GM21737 (cell line): ENCODE measurements around the gene IFI44L.

ENCODE experiments used
- ATAC-seq: cut with Tn5 transposase; IDR thresholded peaks from one replicate; pipeline ENCODE4 v1.9.1; 2021; ENCODE audit warnings: mild to moderate bottlenecking, moderate library complexity; ENCODE audit not compliant: unreplicated experiment

The IFI44L gene

GRCh38 chr1:78619803-78620579 lies at the start of gene IFI44L:
Gene IFI44L (plus strand): TSS chr1:78620448. CDS start chr1:78627916, 7,468 bp downstream.
- ATAC-seq, result peak; percentile 49

- no peak for ATAC-seq
Observed at GRCh38 chr1:78570539-78570938, 49.7 kb upstream of the IFI44L start.

GRCh38 chr1:78577257-78578100 lies 42.8 kb upstream of the IFI44L start:
- no peak for ATAC-seq

GRCh38 chr1:78586572-78586971 lies 33.7 kb upstream of the IFI44L start:
- ATAC-seq, result no peak

GRCh38 chr1:78587211-78587610 lies 33.0 kb upstream of the IFI44L start:
- ATAC-seq, result no peak

- ATAC-seq, result no peak
Observed at GRCh38 chr1:78591971-78592370, 28.3 kb upstream of the IFI44L start.

GRCh38 chr1:78599294-78599693 lies 21.0 kb upstream of the IFI44L start:
- no peak for ATAC-seq

GRCh38 chr1:78601068-78601467 lies 19.2 kb upstream of the IFI44L start:
- ATAC-seq, result no peak

GRCh38 chr1:78603206-78603605 lies 17.0 kb upstream of the IFI44L start:
- ATAC-seq, result no peak

GRCh38 chr1:78604643-78605042 lies 15.6 kb upstream of the IFI44L start:
- no peak for ATAC-seq

GRCh38 chr1:78606274-78606673 lies 14.0 kb upstream of the IFI44L start:
- no peak for ATAC-seq

GRCh38 chr1:78607334-78607927 lies 12.8 kb upstream of the IFI44L start:
- no peak for ATAC-seq

GRCh38 chr1:78607944-78608343 lies 12.3 kb upstream of the IFI44L start:
- no peak for ATAC-seq

GRCh38 chr1:78617615-78618026 lies 2.6 kb upstream of the IFI44L start:
- peak; percentile 41 for ATAC-seq

GRCh38 chr1:78619032-78619431 lies 1.2 kb upstream of the IFI44L start:
- ATAC-seq, result no peak

- peak; percentile 3 for ATAC-seq
Observed at GRCh38 chr1:78619446-78619802, 824 bp upstream of the IFI44L start.

- peak; percentile 23 for ATAC-seq
Observed at GRCh38 chr1:78620666-78621065, 418 bp downstream of the IFI44L start.

- no peak for ATAC-seq
Observed at GRCh38 chr1:78622548-78622947, 2.3 kb downstream of the IFI44L start.

GRCh38 chr1:78624035-78624434 lies 3.8 kb downstream of the IFI44L start:
- ATAC-seq, result no peak

- no peak for ATAC-seq
Observed at GRCh38 chr1:78627321-78627720, 7.1 kb downstream of the IFI44L start.

- ATAC-seq, result no peak
Observed at GRCh38 chr1:78630600-78630999, 10.4 kb downstream of the IFI44L start.

- ATAC-seq, result no peak
Observed at GRCh38 chr1:78633209-78633608, 13.0 kb downstream of the IFI44L start.
